HG03066 (cell line): ENCODE results near the gene UGT1A1.
"Not testable (repeated sequence)": the region's sequence is repeated elsewhere in the genome, so short reads cannot be mapped to it uniquely, and the experiment has no call there.

Experiments
- ATAC-seq: cut with Tn5 transposase; IDR thresholded peaks from one replicate; pipeline ENCODE4 v1.9.1; 2021; ENCODE audit warnings: low read depth; ENCODE audit not compliant: unreplicated experiment

UGT1A1 gene

GRCh38 chr2:233760043-233760442 is at the start of gene UGT1A1:
Gene UGT1A1 (plus strand): TSS chr2:233760270. CDS start chr2:233760288, 18 bp downstream.
- no peak for ATAC-seq

- no peak for ATAC-seq
Observed at GRCh38 chr2:233711312-233712008, 48.6 kb upstream of the UGT1A1 start.

- ATAC-seq, result no peak
Observed at GRCh38 chr2:233712611-233713261, 47.3 kb upstream of the UGT1A1 start, which contains the start of gene UGT1A5. Gene UGT1A5 (plus strand): TSS chr2:233712907. CDS start chr2:233712992, 85 bp downstream.

DNA sequence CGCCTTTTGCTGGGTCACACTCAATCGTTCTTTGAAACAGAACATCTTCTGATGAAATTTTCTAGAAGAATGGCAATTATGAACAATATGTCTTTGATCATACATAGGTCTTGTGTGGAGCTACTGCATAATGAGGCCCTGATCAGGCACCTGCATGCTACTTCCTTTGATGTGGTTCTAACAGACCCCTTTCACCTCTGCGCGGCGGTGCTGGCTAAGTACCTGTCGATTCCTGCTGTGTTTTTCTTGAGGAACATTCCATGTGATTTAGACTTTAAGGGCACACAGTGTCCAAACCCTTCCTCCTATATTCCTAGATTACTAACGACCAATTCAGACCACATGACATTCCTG is 46.8 kb upstream of the UGT1A1 start:
- no peak for ATAC-seq

DNA sequence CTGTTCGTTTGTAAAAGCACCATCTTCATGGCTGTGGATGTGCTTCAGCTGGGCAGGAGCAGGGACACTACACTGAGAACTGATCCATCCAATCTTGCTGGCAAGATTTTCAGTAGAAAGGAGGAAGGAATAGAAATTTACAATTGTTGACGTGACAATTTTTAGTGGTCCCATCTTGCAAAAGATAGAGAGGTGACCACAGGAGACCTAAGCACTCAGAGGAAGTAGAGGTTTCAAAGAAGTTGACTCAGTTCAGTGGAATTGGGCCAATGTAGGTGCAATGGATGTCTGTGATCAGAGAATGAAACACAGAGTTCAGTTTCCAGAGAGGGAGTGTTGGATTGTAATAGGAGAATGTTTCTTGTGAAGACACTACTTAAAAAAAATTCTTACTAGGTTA is 45.9 kb upstream of the UGT1A1 start:
- no peak for ATAC-seq

GRCh38 chr2:233718552-233718951 is 41.5 kb upstream of the UGT1A1 start, which contains the start of gene UGT1A4:
Gene UGT1A4 (plus strand): TSS chr2:233718736. CDS start chr2:233718821, 85 bp downstream.
- no peak for ATAC-seq

- no peak for ATAC-seq
Observed at GRCh38 chr2:233728723-233729301, 31.3 kb upstream of the UGT1A1 start, which contains the start of gene UGT1A3. Gene UGT1A3 (plus strand): TSS chr2:233729042. CDS start chr2:233729127, 85 bp downstream.

DNA sequence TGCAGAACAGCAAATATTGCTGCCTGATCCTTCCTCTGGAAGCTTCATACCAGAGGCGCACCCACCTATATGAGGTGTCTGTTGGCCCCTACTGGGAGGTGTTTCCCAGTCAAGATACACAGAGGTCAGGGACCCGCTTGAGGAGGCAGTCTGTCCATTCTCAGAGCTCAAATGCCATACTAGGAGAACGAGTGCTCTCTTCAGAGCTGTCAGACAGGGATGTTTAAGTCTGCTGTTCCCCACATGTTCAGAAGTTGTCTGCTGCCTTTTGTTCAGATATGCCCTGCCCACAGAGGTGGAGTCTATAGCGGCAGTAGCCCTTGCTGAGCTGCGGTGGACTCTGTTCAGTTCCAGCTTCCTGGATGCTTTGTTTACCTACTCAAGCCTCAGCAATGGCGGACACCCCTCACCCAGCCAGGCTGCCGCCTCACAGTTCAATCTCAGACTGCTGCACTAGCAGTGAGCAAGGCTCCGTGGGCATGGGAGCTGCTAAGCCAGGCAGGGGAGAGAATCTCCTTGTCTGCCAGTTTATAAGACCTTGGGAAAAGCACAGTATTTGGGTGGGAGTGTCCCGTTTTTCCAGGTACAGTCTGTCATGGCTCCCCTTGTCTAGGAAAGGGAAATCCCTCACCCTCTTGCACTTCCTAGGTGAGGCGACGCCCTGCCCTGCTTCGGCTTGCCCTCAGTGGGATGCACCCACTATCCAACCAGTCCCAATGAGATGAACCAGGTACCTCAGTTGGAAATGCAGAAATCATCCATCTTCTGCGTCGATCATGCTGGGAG is 23.0 kb upstream of the UGT1A1 start:
- ATAC-seq, result not testable (repeated sequence)

- no peak for ATAC-seq
Observed at GRCh38 chr2:233740870-233741269, 19.2 kb upstream of the UGT1A1 start.

DNA sequence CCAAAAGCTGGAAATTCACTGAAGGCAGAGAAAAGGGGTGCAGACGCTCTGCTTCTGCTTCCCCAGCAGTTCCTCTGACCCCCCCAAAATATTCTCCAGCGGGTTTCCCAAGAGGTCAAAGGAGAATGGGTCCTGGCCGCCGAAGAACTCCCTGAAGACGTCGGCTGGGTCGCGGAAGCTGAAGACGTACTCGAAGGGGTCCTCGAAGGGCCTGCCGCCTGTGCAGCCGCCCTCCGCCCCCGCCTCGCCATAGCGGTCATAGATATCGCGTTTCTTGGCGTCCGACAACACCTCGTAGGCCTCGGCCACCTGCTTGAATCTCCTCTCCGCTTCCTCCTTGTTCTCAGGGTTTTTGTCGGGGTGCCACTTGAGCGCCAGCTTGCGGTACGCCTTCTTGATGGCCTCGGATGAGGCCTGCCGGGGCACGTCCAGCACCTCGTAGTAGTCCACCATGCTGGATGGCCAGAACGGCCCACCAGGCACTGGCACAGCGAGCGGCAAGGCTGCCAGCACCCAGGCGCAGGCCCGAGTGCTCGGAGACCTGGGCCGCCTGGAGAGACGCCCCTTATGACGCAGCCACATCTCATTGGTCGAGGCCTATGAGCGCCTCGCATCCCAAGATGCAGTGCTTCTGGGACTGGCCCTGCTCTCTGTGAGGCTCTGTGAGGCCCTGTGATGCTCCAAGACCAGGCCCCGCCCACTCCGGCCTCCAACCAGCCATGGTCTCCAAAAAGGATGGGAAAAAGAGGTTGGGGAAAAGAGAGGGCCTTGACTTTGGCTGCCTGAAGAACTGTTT is 16.4 kb upstream of the UGT1A1 start:
- no peak for ATAC-seq

DNA sequence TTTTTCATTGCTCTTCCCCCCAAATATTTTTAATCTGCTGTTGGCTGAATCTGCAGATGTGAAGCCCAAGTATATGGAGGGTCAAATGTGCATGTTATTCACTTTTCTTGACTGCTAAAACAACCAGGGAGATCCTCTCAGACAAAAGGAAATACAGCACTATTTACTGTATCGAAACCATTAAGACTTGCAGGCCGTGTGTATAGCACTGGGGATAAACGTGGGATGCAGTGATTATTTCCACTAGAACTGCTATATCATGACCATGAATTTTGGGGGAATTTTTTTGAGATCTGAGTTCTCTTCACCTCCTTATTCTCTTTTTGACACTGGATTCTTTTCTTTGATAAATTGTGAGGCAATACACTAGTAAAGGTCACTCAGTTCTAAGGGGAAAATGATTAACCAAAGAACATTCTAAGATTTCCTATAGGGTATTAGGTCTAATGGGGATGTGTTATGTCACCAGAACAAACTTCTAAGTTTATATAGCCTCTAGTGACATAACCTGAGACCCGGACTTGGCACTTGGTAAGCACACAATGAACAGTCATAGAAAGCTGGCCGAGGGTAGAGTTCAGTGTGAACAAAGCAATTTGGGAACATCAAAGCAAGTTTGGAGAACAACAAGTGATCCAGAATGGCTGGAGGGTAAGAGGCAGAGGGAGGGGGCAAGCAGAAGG is 14.9 kb upstream of the UGT1A1 start:
- ATAC-seq, result no peak

DNA sequence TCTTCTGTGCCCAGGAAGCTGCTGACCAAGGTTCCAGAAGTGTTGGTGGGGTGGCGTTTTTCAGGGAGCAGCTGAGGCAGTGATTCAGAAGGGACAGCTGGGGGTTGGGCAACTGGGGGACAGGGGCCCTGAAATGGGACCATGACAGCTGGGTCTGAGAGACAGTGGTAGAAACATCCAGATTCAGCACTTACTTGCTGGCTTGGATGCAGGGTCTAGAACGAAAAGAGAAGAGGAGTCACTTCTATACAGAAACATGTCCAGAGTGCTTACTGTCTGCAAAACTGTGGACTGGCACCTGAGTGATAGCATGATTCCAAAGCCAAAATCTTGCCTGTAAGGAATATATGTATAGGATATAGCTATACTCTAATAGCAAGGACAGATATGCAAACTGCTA is 14.2 kb upstream of the UGT1A1 start:
- ATAC-seq, result not testable (repeated sequence)

- ATAC-seq, result no peak
Observed at GRCh38 chr2:233746475-233747282, 13.4 kb upstream of the UGT1A1 start.

DNA sequence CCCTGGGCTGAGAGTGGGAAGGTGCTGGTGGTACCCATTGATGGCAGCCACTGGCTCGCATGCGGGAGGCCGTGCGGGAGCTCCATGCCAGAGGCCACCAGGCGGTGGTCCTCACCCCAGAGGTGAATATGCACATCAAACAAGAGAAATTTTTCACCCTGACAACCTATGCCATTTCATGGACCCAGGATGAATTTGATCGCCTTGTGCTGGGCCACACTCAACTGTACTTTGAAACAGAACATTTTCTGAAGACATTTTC is 12.9 kb upstream of the UGT1A1 start:
- ATAC-seq, result no peak

DNA sequence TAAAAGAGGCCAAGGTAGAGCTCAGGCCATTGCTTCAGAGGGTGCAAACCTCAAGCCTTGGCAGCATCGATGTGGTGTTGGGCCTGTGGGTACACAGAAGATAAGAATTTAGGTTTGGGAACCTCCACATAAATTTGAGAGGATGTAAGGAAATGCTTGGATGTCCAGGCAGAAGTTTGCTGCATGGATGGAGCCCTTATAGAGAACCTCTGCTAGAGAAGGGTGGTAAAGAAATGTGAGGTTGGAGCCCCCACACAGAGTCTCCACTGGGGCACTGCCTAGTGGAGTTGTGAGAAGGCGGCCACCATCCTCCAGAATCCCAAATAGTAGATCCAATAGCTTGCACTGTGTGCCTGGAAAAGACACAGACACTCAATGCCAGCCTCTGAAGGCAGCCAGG is 9.4 kb upstream of the UGT1A1 start:
- ATAC-seq, result not testable (repeated sequence)

- ATAC-seq, result not testable (repeated sequence)
Observed at GRCh38 chr2:233751212-233752009, 8.7 kb upstream of the UGT1A1 start.

- ATAC-seq, result no peak
Observed at GRCh38 chr2:233754872-233755611, 5.0 kb upstream of the UGT1A1 start.
